Uterus (tissue), 2 donors: ENCODE data around the gene SLC2A13.

Experiments used
- POLR2A ChIP-seq, 2 donors: fragments of 450-650 bp; IDR thresholded peaks; one replicate each; pipeline ENCODE4 v1.6.1; 2016; ENCODE audit warnings: antibody characterized with exemption in 2 of 2, mild to moderate bottlenecking in 1 of 2, moderate library complexity in 1 of 2
- TF ChIP-seq, protein P1 (sequence below), 4 experiments: fragments of 200-600 bp in 2 of 4; fragments of 450-650 bp in 2 of 4; sonication (generic) in 2 of 4; IDR thresholded peaks; one replicate each; pipeline ENCODE4 v1.5.1; 2016 to 2019; ENCODE audit warnings: antibody characterized with exemption in 4 of 4, mild to moderate bottlenecking in 2 of 4, moderate library complexity in 1 of 4

DNA sequence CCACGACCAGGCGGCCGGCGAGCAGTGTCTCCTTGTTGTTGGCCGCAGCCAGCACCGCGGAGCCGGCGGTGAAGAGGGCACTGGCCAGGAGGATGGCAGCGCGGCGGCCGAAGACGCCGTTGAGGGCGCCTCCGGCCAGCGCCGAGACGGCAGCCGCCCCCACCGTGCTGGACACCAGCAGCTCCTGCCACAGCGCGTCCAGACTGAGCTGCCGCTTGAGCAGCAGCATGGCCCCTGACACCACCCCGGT is 691 bp downstream of the SLC2A13 start:
- TF ChIP-seq POLR2A (IDR thresholded peaks at IDR 0.05) = no peak
- TF ChIP-seq, protein P1, sequence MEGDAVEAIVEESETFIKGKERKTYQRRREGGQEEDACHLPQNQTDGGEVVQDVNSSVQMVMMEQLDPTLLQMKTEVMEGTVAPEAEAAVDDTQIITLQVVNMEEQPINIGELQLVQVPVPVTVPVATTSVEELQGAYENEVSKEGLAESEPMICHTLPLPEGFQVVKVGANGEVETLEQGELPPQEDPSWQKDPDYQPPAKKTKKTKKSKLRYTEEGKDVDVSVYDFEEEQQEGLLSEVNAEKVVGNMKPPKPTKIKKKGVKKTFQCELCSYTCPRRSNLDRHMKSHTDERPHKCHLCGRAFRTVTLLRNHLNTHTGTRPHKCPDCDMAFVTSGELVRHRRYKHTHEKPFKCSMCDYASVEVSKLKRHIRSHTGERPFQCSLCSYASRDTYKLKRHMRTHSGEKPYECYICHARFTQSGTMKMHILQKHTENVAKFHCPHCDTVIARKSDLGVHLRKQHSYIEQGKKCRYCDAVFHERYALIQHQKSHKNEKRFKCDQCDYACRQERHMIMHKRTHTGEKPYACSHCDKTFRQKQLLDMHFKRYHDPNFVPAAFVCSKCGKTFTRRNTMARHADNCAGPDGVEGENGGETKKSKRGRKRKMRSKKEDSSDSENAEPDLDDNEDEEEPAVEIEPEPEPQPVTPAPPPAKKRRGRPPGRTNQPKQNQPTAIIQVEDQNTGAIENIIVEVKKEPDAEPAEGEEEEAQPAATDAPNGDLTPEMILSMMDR (IDR thresholded peaks at IDR 0.05) = no peak
